DND-41 (cell line): ENCODE measurements around the gene IGFL1.
"Not testable (repeated sequence)": the region's sequence is repeated elsewhere in the genome, so short reads cannot be mapped to it uniquely, and the experiment has no call there.

Experiments used
- EZH2 ChIP-seq: IDR thresholded peaks from 3 replicates; pipeline ENCODE4 v1.6.1; 2012; ENCODE audit warnings: borderline replicate concordance, low read depth, mild to moderate bottlenecking, moderate library complexity, low read length, inconsistent platforms; ENCODE audit not compliant: severe bottlenecking
- TF ChIP-seq, protein P1 (sequence below): IDR thresholded peaks from 2 replicates; pipeline ENCODE4 v1.5.1; 2012; ENCODE audit warnings: borderline replicate concordance, low read length, moderate library complexity, mild to moderate bottlenecking; ENCODE audit not compliant: poor library complexity, severe bottlenecking; ENCODE audit errors: extremely low read depth

DNA sequence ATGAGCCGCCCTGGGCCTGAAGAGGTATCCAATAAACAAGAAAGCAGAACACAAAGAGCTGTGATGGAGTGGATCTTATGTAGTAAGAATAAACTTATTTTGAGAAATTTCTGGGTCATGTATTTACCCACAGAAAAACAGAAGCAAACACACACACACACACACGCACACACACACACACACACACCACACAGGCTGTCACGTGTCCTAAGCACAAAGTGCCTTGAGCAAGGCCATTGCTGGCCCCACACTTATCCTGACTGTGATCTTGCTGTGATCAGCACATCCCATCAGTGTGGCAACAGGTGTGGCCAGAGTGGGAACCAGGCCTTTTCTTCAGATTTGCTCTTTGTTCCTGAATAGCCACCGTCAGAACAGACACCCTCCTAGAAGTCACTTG, 4.3 kb downstream of the IGFL1 start:
- TF ChIP-seq EZH2: not testable (repeated sequence)
- TF ChIP-seq, protein P1, sequence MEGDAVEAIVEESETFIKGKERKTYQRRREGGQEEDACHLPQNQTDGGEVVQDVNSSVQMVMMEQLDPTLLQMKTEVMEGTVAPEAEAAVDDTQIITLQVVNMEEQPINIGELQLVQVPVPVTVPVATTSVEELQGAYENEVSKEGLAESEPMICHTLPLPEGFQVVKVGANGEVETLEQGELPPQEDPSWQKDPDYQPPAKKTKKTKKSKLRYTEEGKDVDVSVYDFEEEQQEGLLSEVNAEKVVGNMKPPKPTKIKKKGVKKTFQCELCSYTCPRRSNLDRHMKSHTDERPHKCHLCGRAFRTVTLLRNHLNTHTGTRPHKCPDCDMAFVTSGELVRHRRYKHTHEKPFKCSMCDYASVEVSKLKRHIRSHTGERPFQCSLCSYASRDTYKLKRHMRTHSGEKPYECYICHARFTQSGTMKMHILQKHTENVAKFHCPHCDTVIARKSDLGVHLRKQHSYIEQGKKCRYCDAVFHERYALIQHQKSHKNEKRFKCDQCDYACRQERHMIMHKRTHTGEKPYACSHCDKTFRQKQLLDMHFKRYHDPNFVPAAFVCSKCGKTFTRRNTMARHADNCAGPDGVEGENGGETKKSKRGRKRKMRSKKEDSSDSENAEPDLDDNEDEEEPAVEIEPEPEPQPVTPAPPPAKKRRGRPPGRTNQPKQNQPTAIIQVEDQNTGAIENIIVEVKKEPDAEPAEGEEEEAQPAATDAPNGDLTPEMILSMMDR: not testable (repeated sequence)
